ENCODE measurements around the gene PRMT9. TPM values are rescaled to one million over a fixed set of nuclear protein-coding genes. Genes with fewer than 3 reads are reported as not detected.

Gene PRMT9
- total and polyA plus RNA-seq, 2 of the 13 experiments (the other 11 are each of a cell fraction or from before 2014, with no cell fraction given) = 4.0 to 9.7 TPM

- TF ChIP-seq KIAA2018 (CRISPR knock-in tag; IDR thresholded peaks at IDR 0.05; ENCODE audit: borderline replicate concordance) = no peak
- 0 out of 2 replicates have a peak, but pooled peaks have one; percentile 45 for TF ChIP-seq ZNF136 (CRISPR knock-in tag; IDR thresholded peaks at IDR 0.05; ENCODE audit: low read depth)
- TF ChIP-seq ZBTB34 (CRISPR knock-in tag; IDR thresholded peaks at IDR 0.05) = no peak
- TF ChIP-seq HDAC1 (CRISPR knock-in tag; IDR thresholded peaks at IDR 0.05) = peak; percentile 78
- no peak for TF ChIP-seq CBX2 (IDR thresholded peaks at IDR 0.05; ENCODE audit: low read depth, low read length)
- TF ChIP-seq CBX2 (CRISPR knock-in tag; IDR thresholded peaks at IDR 0.05; ENCODE audit: low read depth) = no peak
- TF ChIP-seq RNF219 (CRISPR knock-in tag; IDR thresholded peaks at IDR 0.05) = no peak
- TF ChIP-seq HIVEP1 (CRISPR knock-in tag; IDR thresholded peaks at IDR 0.05) = peak; percentile 64; the same call in 1 of the 2 replicates
- TF ChIP-seq ZNF543 (CRISPR knock-in tag; IDR thresholded peaks at IDR 0.05) = peak; percentile 74; the same call in 1 of the 2 replicates
- TF ChIP-seq YEATS4 (CRISPR knock-in tag; IDR thresholded peaks at IDR 0.05; ENCODE audit: borderline replicate concordance) = peak; percentile 55; the same call in 1 of the 2 replicates
- no peak for TF ChIP-seq ZNF382 (CRISPR knock-in tag; IDR thresholded peaks at IDR 0.05; ENCODE audit: borderline replicate concordance)
- TF ChIP-seq ZBTB7B (CRISPR knock-in tag; IDR thresholded peaks at IDR 0.05) = no peak
- TF ChIP-seq ZNF781 (CRISPR knock-in tag; IDR thresholded peaks at IDR 0.05; ENCODE audit: borderline replicate concordance, not compliant biosample characterization) = no peak
- TF ChIP-seq GPN1 (CRISPR knock-in tag; IDR thresholded peaks at IDR 0.05; ENCODE audit: borderline replicate concordance) = no peak
- TF ChIP-seq SMAD9 (CRISPR knock-in tag; IDR thresholded peaks at IDR 0.05) = no peak
- no peak for TF ChIP-seq ZNF362 (CRISPR knock-in tag; IDR thresholded peaks at IDR 0.05; ENCODE audit: borderline replicate concordance)
These were observed 66.7 kb downstream of the PRMT9 start, which contains the start of gene TMEM184C (continued) for GRCh38 chr4:147617173-147617840.

All from HepG2 (cell line).